Heart left ventricle (tissue), 13 donors: Measurements from ENCODE around the gene MT2A.

ENCODE experiments used
- CTCF ChIP-seq, 12 donors: fragments of 200-600 bp; sonication (generic) in 4 of 12; IDR thresholded peaks; one replicate each; pipeline versions ENCODE4 v1.5.0 to v1.8.0; 2018 to 2022; ENCODE audit warnings: antibody characterized with exemption in 12 of 12, mild to moderate bottlenecking in 5 of 12
- POLR2A ChIP-seq, 2 donors: fragments of 450-650 bp; IDR thresholded peaks; one replicate each; pipeline ENCODE4 v1.6.1; 2017; ENCODE audit warnings: antibody characterized with exemption in 2 of 2, mild to moderate bottlenecking in 2 of 2, moderate library complexity in 2 of 2
- donor health status: ischemic (EF 13 %, LVEDD 7.1; RV severe dilation, severe dysfunction).
- donor health status: DM: no; HTN: yes; CAD: no.
- donor health status: DM: no; HTN: no; CAD: no.
- donor health status: ischemic (EF 25% LVEDD 6.9; RV normal size, moderate dysfunction).
- donor health status: ischemic (EF 25% LVEDD 5.7; RV mildly dilated, moderate dysfunction).
- donor health status: ischemic (EF 35%, LVEDD 5.7; RV mildly dilated, moderate dysfunction).
- donor health status: nonischemic (EF 11% LVEDD 7.7; RV severe dilation, severe dysfunction).
- donor health status: DM: yes; HTN: yes; CAD: no.
- donor health status: PGD.
- donor health status: ischemic (EF 29% LVEDD 5.4; RV normal size, mild dysfunction).
- donor health status: nonischemic (EF 23%, LVEDD 6.1; RV moderate dilation, normal function).

- no peak for TF ChIP-seq CTCF (IDR thresholded peaks at IDR 0.05)
- TF ChIP-seq POLR2A (IDR thresholded peaks at IDR 0.05): peak in 1 of 2 donors; percentile 51
Observed at GRCh38 chr16:56632156-56632847, 23.9 kb downstream of the MT2A start, which contains the start of gene MT1M.
